ENCODE data around the gene TDO2. TPM values are rescaled to one million over a fixed set of nuclear protein-coding genes. Genes with fewer than 3 reads are reported as not detected.

The TDO2 gene
- total and polyA plus RNA-seq, 2 experiments from 2014 or later: 0.57 to 2.5 TPM

GRCh38 chr4:155946486-155946885 is 43.0 kb downstream of the TDO2 start:
- TF ChIP-seq CTCF (IDR thresholded peaks at IDR 0.05; ENCODE audit: low read depth, low read length): no peak
- no peak overlapping the region for H3K27ac ChIP-seq
- H3K27me3 ChIP-seq: no peaks in the 10 kb centered on the region
- no peaks in the 10 kb centered on the region for H3K9me3 ChIP-seq (ENCODE audit: low read depth)
- H3K4me1 ChIP-seq (ENCODE audit: low read depth): peaks cover 5% of the 10 kb centered on the region
- DNase-seq (ENCODE audit: low read depth in 1 of 2, low spot score in 1 of 2): peak in 1 of 2 donors; percentile 12
- no peaks in the 10 kb centered on the region for H3K36me3 ChIP-seq
- no peak overlapping the region for H3K4me3 ChIP-seq

- Histone ChIP-seq H3K27ac (no peak overlapping the region), H3K27me3 (no peaks in the 10 kb centered on the region), H3K4me1 (ENCODE audit: low read depth) (peaks cover 9% of the 10 kb centered on the region), H3K36me3 (no peaks in the 10 kb centered on the region), H3K4me3 (no peak overlapping the region), H3K9me3 (ENCODE audit: low read depth) (no peaks in the 10 kb centered on the region)
- TF ChIP-seq CTCF (IDR thresholded peaks at IDR 0.05; ENCODE audit: low read depth, low read length): no peak
- DNase-seq (ENCODE audit: low read depth in 1 of 2, low spot score in 1 of 2): no peak
Observed at GRCh38 chr4:155948541-155948940, 45.0 kb downstream of the TDO2 start.

GRCh38 chr4:155950461-155950860 is 47.0 kb downstream of the TDO2 start:
- H3K36me3 ChIP-seq: no peaks in the 10 kb centered on the region
- H3K4me1 ChIP-seq (ENCODE audit: low read depth): peaks cover 9% of the 10 kb centered on the region
- no peak overlapping the region for H3K4me3 ChIP-seq
- H3K27me3 ChIP-seq: no peaks in the 10 kb centered on the region
- DNase-seq (ENCODE audit: low read depth in 1 of 2, low spot score in 1 of 2): no peak
- H3K9me3 ChIP-seq (ENCODE audit: low read depth): no peaks in the 10 kb centered on the region
- no peak overlapping the region for H3K27ac ChIP-seq
- no peak for TF ChIP-seq CTCF (IDR thresholded peaks at IDR 0.05; ENCODE audit: low read depth, low read length)

- H3K27me3 ChIP-seq: no peaks in the 10 kb centered on the region
- H3K27ac ChIP-seq: no peak overlapping the region
- DNase-seq (ENCODE audit: low read depth in 1 of 2, low spot score in 1 of 2): peak in 1 of 2 donors; percentile 60
- H3K4me3 ChIP-seq: peak overlapping the region; percentile 48
- peaks cover 5% of the 10 kb centered on the region for H3K4me1 ChIP-seq (ENCODE audit: low read depth)
- no peaks in the 10 kb centered on the region for H3K36me3 ChIP-seq
- no peaks in the 10 kb centered on the region for H3K9me3 ChIP-seq (ENCODE audit: low read depth)
- no peak for TF ChIP-seq CTCF (IDR thresholded peaks at IDR 0.05; ENCODE audit: low read depth, low read length)
Observed at GRCh38 chr4:155952501-155952901, 49.0 kb downstream of the TDO2 start.

- H3K36me3 ChIP-seq: no peaks in the 10 kb centered on the region
- H3K27ac ChIP-seq: peak within 1 kb of the TSS; percentile 8
- H3K27me3 ChIP-seq: no peaks in the 10 kb centered on the region
- TF ChIP-seq CTCF (IDR thresholded peaks at IDR 0.05; ENCODE audit: low read depth, low read length): peak; percentile 60
- peak within 1 kb of the TSS; percentile 48 for H3K4me3 ChIP-seq
- DNase-seq (ENCODE audit: low read depth in 1 of 2, low spot score in 1 of 2): peak; percentile 68 to 88
- H3K4me1 ChIP-seq (ENCODE audit: low read depth): peaks cover 5% of the 10 kb centered on the region
- H3K9me3 ChIP-seq (ENCODE audit: low read depth): no peaks in the 10 kb centered on the region
Observed at GRCh38 chr4:155953151-155954117, 49.9 kb downstream of the TDO2 start, which contains the start of gene CTSO. Gene CTSO (minus strand): TSS chr4:155953866. CDS start chr4:155953847, 19 bp downstream.

All from cardiac muscle cell (in vitro differentiated cells and primary cell).